A204.1 (cell line): ENCODE data around the gene KRTAP4-2.
"Not testable (repeated sequence)": the region's sequence is repeated elsewhere in the genome, so short reads cannot be mapped to it uniquely, and the experiment has no call there.

Experiments
- FAIRE-seq: peaks from 2 replicates; lab custom pipeline; 2012; peaks lifted over from hg19 to GRCh38; lab: Jason Lieb, UNC

The KRTAP4-2 gene

GRCh38 chr17:41160648-41161047 is 17.4 kb downstream of the KRTAP4-2 start, which contains the start of gene KRTAP4-4:
KRTAP4-4 (minus strand) TSS chr17:41160748; CDS start chr17:41160691, 57 bp downstream.
- no peak for FAIRE-seq

GRCh38 chr17:41160190-41160589 is 17.8 kb downstream of the KRTAP4-2 start:
- FAIRE-seq, result not testable (repeated sequence)

- no peak for FAIRE-seq
Observed at GRCh38 chr17:41153856-41154255, 24.2 kb downstream of the KRTAP4-2 start.

GRCh38 chr17:41151525-41151924 is 26.5 kb downstream of the KRTAP4-2 start:
- FAIRE-seq, result no peak

GRCh38 chr17:41150026-41150425 is 28.0 kb downstream of the KRTAP4-2 start:
- no peak for FAIRE-seq

- FAIRE-seq, result no peak
Observed at GRCh38 chr17:41149652-41149985, 28.4 kb downstream of the KRTAP4-2 start, which contains the start of gene KRTAP4-5. KRTAP4-5 (minus strand) TSS chr17:41149825; CDS start chr17:41149767, 58 bp downstream.

- FAIRE-seq, result not testable (repeated sequence)
Observed at GRCh38 chr17:41148971-41149651, 28.9 kb downstream of the KRTAP4-2 start.

GRCh38 chr17:41147531-41148204 is 30.4 kb downstream of the KRTAP4-2 start:
- FAIRE-seq, result no peak

- FAIRE-seq, result no peak
Observed at GRCh38 chr17:41145261-41145660, 32.8 kb downstream of the KRTAP4-2 start.

GRCh38 chr17:41144846-41145245 is 33.2 kb downstream of the KRTAP4-2 start:
- FAIRE-seq, result no peak

- no peak for FAIRE-seq
Observed at GRCh38 chr17:41141361-41141760, 36.7 kb downstream of the KRTAP4-2 start.

- FAIRE-seq, result no peak
Observed at GRCh38 chr17:41140360-41141131, 37.5 kb downstream of the KRTAP4-2 start, which contains the start of gene KRTAP4-6. KRTAP4-6 (minus strand) TSS chr17:41140544; CDS start chr17:41140487, 57 bp downstream.

- FAIRE-seq, result not testable (repeated sequence)
Observed at GRCh38 chr17:41139865-41140264, 38.2 kb downstream of the KRTAP4-2 start.

- FAIRE-seq, result no peak
Observed at GRCh38 chr17:41133880-41134735, 43.9 kb downstream of the KRTAP4-2 start.

GRCh38 chr17:41131979-41132378 is 46.0 kb downstream of the KRTAP4-2 start:
- FAIRE-seq, result no peak
